Ishikawa (cell line): ENCODE results near the gene GALNT9.

Experiments used
- CEBPB ChIP-seq: IDR thresholded peaks from 2 replicates; pipeline ENCODE4 v1.6.1; 2012
- CREB1 ChIP-seq: IDR thresholded peaks from 2 replicates; pipeline ENCODE4 v1.6.1; 2012; ENCODE audit warnings: low read depth
- EGR1 ChIP-seq: IDR thresholded peaks from 2 replicates; pipeline ENCODE4 v1.6.1; 2012
- EP300 ChIP-seq: IDR thresholded peaks from 2 replicates; pipeline ENCODE4 v1.6.1; 2012; ENCODE audit warnings: borderline replicate concordance
- FOXM1 ChIP-seq: IDR thresholded peaks from 2 replicates; pipeline ENCODE4 v1.6.1; 2012; ENCODE audit warnings: low read depth, borderline replicate concordance
- MAX ChIP-seq: IDR thresholded peaks from 2 replicates; pipeline ENCODE4 v1.6.1; 2012
- NFIC ChIP-seq: IDR thresholded peaks from 2 replicates; pipeline ENCODE4 v1.6.1; 2012
- RAD21 ChIP-seq: IDR thresholded peaks from 2 replicates; pipeline ENCODE4 v1.6.1; 2012; ENCODE audit warnings: low read depth
- TAF1 ChIP-seq: IDR thresholded peaks from 2 replicates; pipeline ENCODE4 v1.6.1; 2012; ENCODE audit warnings: low read depth, mild to moderate bottlenecking
- TCF12 ChIP-seq: IDR thresholded peaks from 2 replicates; pipeline ENCODE4 v1.6.1; 2012; ENCODE audit warnings: low read depth
- TEAD4 ChIP-seq: IDR thresholded peaks from 2 replicates; pipeline ENCODE4 v1.6.1; 2012
- YY1 ChIP-seq: IDR thresholded peaks from 2 replicates; pipeline ENCODE4 v1.6.1; 2012; ENCODE audit warnings: low read depth
- TF ChIP-seq, protein P1 (sequence below): IDR thresholded peaks from 2 replicates; pipeline ENCODE4 v1.6.1; 2012
- TF ChIP-seq, protein P2 (sequence below): IDR thresholded peaks from 2 replicates; pipeline ENCODE4 v1.6.1; 2012; ENCODE audit warnings: low read depth, mild to moderate bottlenecking

Gene GALNT9

DNA sequence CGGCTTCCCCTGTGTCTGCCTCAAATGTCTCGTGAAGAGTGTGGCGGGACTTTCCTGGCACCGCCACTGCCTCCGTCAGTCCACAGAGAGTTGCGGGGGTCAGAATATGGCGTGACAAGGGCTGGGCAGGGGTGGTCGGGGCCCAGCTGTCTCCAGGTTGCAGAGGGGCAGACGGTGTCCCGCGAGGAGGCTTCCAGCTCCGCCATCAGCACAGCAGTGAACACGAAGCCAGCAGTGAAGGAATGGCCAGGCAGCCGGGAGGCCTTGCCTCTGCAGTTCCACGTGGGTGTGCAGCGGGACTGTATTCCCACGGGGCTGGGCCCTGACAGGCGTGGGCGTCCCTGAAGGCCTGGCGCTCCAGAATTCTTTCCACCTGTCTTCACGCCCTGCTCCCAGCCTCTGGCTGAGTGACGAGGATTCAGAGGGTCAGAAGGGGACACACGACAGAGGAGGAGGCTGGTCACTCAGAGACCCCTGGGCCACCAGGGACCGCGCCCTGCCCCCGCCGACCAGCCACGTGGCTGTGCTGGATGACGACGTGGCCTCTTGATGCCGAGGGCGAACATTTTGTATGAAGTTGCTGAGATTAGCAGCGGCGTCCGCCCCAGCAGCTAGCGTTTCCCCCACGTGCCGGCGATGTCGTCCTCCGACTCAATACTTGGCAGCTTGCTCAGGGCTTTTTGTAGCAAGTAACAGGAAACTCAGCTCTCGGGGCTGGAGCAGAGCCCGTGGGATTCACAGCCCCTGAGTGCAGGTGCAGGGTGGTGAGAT is 25.0 kb upstream of the GALNT9 start:
- TF ChIP-seq YY1 (no peak), EGR1 (no peak), RAD21 (no peak), FOXM1 (no peak), TCF12 (no peak), MAX (no peak)
- TF ChIP-seq, protein P1, sequence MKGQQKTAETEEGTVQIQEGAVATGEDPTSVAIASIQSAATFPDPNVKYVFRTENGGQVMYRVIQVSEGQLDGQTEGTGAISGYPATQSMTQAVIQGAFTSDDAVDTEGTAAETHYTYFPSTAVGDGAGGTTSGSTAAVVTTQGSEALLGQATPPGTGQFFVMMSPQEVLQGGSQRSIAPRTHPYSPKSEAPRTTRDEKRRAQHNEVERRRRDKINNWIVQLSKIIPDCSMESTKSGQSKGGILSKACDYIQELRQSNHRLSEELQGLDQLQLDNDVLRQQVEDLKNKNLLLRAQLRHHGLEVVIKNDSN = no peak
- TF ChIP-seq, protein P2, sequence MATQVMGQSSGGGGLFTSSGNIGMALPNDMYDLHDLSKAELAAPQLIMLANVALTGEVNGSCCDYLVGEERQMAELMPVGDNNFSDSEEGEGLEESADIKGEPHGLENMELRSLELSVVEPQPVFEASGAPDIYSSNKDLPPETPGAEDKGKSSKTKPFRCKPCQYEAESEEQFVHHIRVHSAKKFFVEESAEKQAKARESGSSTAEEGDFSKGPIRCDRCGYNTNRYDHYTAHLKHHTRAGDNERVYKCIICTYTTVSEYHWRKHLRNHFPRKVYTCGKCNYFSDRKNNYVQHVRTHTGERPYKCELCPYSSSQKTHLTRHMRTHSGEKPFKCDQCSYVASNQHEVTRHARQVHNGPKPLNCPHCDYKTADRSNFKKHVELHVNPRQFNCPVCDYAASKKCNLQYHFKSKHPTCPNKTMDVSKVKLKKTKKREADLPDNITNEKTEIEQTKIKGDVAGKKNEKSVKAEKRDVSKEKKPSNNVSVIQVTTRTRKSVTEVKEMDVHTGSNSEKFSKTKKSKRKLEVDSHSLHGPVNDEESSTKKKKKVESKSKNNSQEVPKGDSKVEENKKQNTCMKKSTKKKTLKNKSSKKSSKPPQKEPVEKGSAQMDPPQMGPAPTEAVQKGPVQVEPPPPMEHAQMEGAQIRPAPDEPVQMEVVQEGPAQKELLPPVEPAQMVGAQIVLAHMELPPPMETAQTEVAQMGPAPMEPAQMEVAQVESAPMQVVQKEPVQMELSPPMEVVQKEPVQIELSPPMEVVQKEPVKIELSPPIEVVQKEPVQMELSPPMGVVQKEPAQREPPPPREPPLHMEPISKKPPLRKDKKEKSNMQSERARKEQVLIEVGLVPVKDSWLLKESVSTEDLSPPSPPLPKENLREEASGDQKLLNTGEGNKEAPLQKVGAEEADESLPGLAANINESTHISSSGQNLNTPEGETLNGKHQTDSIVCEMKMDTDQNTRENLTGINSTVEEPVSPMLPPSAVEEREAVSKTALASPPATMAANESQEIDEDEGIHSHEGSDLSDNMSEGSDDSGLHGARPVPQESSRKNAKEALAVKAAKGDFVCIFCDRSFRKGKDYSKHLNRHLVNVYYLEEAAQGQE = no peak

- no peak for TF ChIP-seq TAF1
Measured at GRCh38 chr12:132353811-132354210, 24.4 kb upstream of the GALNT9 start.

GRCh38 chr12:132352896-132353800 is 23.8 kb upstream of the GALNT9 start:
- TF ChIP-seq EGR1 (no peak), FOXM1 (no peak), EP300 (no peak), NFIC (no peak), CEBPB (no peak), RAD21 (no peak), MAX (no peak), TEAD4 (no peak), TCF12 (no peak), YY1 (no peak), TAF1 (no peak)
- TF ChIP-seq, protein P2 = no peak
- TF ChIP-seq, protein P1 = no peak

DNA sequence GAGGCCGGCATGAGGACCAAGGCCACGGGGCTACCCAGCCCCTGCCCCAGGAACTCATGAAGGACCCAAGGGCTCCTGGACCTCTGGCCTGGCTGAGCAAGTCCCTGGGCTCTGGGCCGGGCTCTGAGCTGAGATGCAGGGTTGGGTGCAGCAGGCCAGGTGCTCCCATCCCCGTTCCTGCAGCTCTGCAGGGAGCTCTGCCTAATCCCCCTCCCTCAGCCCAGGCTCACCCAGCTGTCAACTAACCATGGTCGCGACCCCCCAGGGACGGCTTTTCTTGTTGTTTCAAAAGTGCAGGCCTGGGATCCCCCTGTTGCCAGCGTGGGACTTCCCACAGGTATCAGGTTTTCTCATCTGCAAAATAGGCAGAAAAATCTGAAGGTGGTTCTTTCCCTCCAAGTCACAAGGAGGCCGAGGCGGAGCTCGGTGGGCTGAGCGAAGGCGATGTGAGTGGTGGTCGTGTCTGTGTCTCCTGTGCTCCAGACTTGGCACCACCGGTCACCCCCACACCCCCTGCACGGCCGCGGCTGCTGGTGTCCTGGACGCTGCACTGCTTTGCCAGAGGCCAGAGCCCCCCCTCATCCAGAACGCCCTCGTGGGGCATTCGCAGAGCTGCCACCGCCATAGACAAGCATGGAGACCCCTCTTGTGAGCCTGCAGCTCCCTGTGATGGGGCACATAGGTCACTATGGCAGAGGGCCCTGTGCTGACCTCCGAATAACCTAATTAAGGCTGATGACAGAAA is 22.5 kb upstream of the GALNT9 start:
- TF ChIP-seq YY1 (no peak), EP300 (no peak), RAD21 (no peak), CEBPB (no peak)
- TF ChIP-seq, protein P1 = no peak

- TF ChIP-seq RAD21 (no peak), TEAD4 (no peak), MAX (no peak), CEBPB (no peak), CREB1 (no peak), NFIC (no peak), YY1 (no peak), TAF1 (no peak)
- TF ChIP-seq, protein P1 = no peak
- TF ChIP-seq, protein P2 = no peak
Measured at GRCh38 chr12:132349501-132350131, 20.2 kb upstream of the GALNT9 start.
